Hepatocyte (in vitro differentiated cells): Measurements from ENCODE around the gene PKD2L2.

Experiments used
- EZH2 ChIP-seq: fragments of 200-600 bp; sonication (generic); IDR thresholded peaks from 2 replicates; pipeline ENCODE4 v1.6.1; 2016; ENCODE audit warnings: antibody characterized with exemption, mild to moderate bottlenecking, borderline replicate concordance
- EZH2phosphoT487 ChIP-seq: fragments of 200-600 bp; sonication (generic); IDR thresholded peaks from one replicate; pipeline ENCODE4 v1.6.1; 2018; ENCODE audit warnings: antibody characterized with exemption, mild to moderate bottlenecking, low read depth, moderate library complexity; ENCODE audit not compliant: unreplicated experiment, severe bottlenecking
- TF ChIP-seq, protein P1 (sequence below): fragments of 200-600 bp; sonication (generic); IDR thresholded peaks from 2 replicates; pipeline ENCODE4 v1.5.1; 2016; ENCODE audit warnings: antibody characterized with exemption, mild to moderate bottlenecking; ENCODE audit not compliant: poor library complexity

DNA sequence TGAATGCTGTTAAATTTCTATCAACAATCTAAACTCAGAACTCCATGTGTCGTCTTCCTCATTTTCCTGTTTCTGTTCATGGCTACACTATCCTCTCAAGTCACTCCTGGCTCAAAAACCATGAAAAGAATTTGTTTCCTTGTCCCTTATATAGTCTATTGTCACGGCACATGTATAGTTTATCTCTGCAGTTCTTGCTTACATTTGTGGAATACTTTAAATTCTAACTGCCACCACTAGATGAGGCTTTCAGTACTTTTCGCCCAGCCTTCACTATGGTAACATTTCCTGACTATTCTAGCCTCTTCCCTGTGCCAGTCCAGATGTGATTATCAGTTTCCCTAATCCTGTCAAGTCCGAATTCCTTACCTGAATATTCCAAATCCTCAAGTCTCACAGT, 34.6 kb downstream of the PKD2L2 start:
- TF ChIP-seq, protein P1, sequence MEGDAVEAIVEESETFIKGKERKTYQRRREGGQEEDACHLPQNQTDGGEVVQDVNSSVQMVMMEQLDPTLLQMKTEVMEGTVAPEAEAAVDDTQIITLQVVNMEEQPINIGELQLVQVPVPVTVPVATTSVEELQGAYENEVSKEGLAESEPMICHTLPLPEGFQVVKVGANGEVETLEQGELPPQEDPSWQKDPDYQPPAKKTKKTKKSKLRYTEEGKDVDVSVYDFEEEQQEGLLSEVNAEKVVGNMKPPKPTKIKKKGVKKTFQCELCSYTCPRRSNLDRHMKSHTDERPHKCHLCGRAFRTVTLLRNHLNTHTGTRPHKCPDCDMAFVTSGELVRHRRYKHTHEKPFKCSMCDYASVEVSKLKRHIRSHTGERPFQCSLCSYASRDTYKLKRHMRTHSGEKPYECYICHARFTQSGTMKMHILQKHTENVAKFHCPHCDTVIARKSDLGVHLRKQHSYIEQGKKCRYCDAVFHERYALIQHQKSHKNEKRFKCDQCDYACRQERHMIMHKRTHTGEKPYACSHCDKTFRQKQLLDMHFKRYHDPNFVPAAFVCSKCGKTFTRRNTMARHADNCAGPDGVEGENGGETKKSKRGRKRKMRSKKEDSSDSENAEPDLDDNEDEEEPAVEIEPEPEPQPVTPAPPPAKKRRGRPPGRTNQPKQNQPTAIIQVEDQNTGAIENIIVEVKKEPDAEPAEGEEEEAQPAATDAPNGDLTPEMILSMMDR = no peak
- TF ChIP-seq EZH2phosphoT487 (no peak), EZH2 (no peak)
